Stomach (tissue), 4 donors: Measurements from ENCODE around the gene ORM1.

Source experiments
- POLR2A ChIP-seq, 4 donors: fragments of 450-650 bp; IDR thresholded peaks; one replicate each; pipeline ENCODE4 v1.6.1; 2016; ENCODE audit warnings: antibody characterized with exemption in 4 of 4, control low read depth in 2 of 4, mild to moderate bottlenecking in 1 of 4, moderate library complexity in 1 of 4
- POLR2AphosphoS5 ChIP-seq, 3 donors: sonication (generic); formaldehyde crosslinking; IDR thresholded peaks; one replicate each; pipeline ENCODE4 v1.6.1; 2016; ENCODE audit warnings: antibody characterized with exemption in 3 of 3
- TF ChIP-seq, protein P1 (sequence below), 7 experiments: fragments of 450-650 bp in 4 of 7; fragments of 200-600 bp in 3 of 7; sonication (generic) in 3 of 7; IDR thresholded peaks; one replicate each; pipeline ENCODE4 v1.5.1; 2016 to 2019; ENCODE audit warnings: antibody characterized with exemption in 7 of 7, control low read depth in 2 of 7, mild to moderate bottlenecking in 1 of 7

DNA sequence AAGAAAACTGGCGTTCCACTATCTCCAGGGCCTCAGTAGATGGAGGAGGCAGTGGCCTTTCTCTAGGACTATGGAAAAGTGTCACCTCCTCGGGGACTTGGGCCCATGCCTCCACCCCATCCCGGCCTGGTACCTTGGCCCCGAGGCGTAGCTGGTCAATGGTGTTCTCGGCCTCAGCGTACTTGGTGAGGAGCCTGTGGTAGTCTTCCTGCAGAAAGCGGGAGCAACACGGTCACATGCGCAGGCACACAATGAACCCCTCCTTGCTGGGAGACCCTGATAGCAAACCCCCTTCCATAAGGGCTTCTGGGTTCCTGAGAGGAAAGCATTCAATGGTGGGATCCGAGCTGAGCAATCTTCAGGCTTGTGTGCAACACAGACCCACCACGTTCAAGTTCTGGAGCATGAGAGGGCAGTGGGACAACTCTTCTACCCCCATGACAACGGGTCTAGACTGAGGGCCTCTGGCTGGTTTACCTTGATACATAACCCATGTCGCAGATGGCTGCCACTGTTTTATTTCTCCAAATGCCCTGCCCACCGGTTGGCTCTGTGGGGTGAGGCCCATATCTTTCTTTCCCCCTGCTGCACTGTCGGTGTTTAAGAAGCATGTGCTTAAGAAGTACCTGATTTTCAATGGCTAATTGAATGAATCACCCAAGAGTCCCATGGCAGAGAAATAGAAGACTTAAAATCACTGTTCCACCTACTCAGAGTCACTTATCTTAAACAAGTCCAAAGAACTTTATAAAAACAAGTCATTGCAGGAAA, 51.2 kb downstream of the ORM1 start:
- TF ChIP-seq, protein P1, sequence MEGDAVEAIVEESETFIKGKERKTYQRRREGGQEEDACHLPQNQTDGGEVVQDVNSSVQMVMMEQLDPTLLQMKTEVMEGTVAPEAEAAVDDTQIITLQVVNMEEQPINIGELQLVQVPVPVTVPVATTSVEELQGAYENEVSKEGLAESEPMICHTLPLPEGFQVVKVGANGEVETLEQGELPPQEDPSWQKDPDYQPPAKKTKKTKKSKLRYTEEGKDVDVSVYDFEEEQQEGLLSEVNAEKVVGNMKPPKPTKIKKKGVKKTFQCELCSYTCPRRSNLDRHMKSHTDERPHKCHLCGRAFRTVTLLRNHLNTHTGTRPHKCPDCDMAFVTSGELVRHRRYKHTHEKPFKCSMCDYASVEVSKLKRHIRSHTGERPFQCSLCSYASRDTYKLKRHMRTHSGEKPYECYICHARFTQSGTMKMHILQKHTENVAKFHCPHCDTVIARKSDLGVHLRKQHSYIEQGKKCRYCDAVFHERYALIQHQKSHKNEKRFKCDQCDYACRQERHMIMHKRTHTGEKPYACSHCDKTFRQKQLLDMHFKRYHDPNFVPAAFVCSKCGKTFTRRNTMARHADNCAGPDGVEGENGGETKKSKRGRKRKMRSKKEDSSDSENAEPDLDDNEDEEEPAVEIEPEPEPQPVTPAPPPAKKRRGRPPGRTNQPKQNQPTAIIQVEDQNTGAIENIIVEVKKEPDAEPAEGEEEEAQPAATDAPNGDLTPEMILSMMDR (IDR thresholded peaks at IDR 0.05), result no peak
- no peak for TF ChIP-seq POLR2A (IDR thresholded peaks at IDR 0.05)
- no peak for TF ChIP-seq POLR2AphosphoS5 (IDR thresholded peaks at IDR 0.05)
